Activated naive CD4-positive, alpha-beta T cell treated with anti-CD3 and anti-CD28 coated beads for 36 hours (primary cell): ENCODE results near the gene ACSL3. TPM values are rescaled to one million over a fixed set of nuclear protein-coding genes. Genes with fewer than 3 reads are reported as not detected.

Experiments used
- CTCF ChIA-PET: fragments of 350-600 bp; sonication (Branson Sonifier 250); formaldehyde crosslinking; loops from one replicate; lab custom pipeline; 2021; ENCODE audit warnings: antibody characterized with exemption; lab: Charles Lee
- DNase-seq: peaks from one replicate; pipeline ENCODE4 v3.0.0-alpha.2; 2020
- H3K27ac Mint-ChIP-seq: one replicate; pipeline ENCODE4 v1.8.0; 2021; ENCODE audit warnings: mild to moderate bottlenecking, mixed read lengths
- H3K27me3 Mint-ChIP-seq: one replicate; pipeline ENCODE4 v1.8.0; 2021; ENCODE audit warnings: low read depth, mixed read lengths
- H3K36me3 Mint-ChIP-seq: one replicate; pipeline ENCODE4 v1.8.0; 2021; ENCODE audit warnings: low read depth, mixed read lengths
- H3K4me1 Mint-ChIP-seq: one replicate; pipeline ENCODE4 v1.8.0; 2021; ENCODE audit warnings: low read depth, mixed read lengths
- H3K4me3 Mint-ChIP-seq: one replicate; pipeline ENCODE4 v1.8.0; 2021; ENCODE audit warnings: mild to moderate bottlenecking, moderate library complexity, mixed read lengths
- H3K9me3 Mint-ChIP-seq: one replicate; pipeline ENCODE4 v1.8.0; 2021; ENCODE audit warnings: mixed read lengths
- intact Hi-C: fragments of 100-400 bp; cut with micrococcal nuclease; formaldehyde crosslinking; loops from one replicate; pipeline ENCODE4 v1.15.1; 2023
- total RNA-seq, 2 experiments: library from RNA; stranded (reverse); gene quantifications; one replicate each; pipeline ENCODE4 v1.2.3, GENCODE V29; 2021

Gene ACSL3
- total RNA-seq, 2 experiments from 2014 or later, result 35.1 to 36.1 TPM

DNA sequence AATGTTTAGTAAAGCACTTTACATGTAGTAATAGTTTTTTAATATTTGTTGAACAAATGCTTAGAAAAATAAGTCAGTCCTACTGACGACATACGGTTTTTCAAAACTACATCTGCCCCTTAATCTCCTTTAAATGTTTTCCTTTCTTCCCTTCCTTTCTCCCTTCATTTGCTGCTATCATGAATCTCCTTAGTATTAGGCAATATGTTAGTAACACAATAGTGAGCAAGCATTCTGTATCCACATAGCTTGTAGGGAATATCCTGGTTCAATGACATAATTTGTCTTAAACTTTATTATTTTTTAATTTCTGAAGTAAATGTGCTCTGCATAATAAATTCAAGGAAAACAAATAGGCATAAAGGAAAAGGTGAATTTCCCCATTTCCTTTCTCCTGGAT, 79.1 kb downstream of the ACSL3 start:
- H3K4me3 Mint-ChIP-seq, result no peak overlapping the region

DNA sequence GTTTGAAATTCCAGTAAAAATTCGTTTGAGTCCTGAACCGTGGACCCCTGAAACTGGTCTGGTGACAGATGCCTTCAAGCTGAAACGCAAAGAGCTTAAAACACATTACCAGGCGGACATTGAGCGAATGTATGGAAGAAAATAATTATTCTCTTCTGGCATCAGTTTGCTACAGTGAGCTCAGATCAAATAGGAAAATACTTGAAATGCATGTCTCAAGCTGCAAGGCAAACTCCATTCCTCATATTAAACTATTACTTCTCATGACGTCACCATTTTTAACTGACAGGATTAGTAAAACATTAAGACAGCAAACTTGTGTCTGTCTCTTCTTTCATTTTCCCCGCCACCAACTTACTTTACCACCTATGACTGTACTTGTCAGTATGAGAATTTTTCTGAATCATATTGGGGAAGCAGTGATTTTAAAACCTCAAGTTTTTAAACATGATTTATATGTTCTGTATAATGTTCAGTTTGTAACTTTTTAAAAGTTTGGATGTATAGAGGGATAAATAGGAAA, 80.7 kb downstream of the ACSL3 start:
- peaks cover 11% of the 10 kb centered on the region for H3K9me3 Mint-ChIP-seq
- intact Hi-C loops, result no loop called here

More for the DNA sequence above, 79.1 kb downstream of the ACSL3 start:
- Mint-ChIP-seq H3K9me3 (peaks cover 13% of the 10 kb centered on the region), H3K36me3 (peaks cover 33% of the 10 kb centered on the region), H3K4me1 (peaks cover 14% of the 10 kb centered on the region), H3K27ac (no peak overlapping the region), H3K27me3 (no peaks in the 10 kb centered on the region)
- DNase-seq, result no peak
- intact Hi-C loops, result loop anchor here (1.0 to 2.0 kb wide), 4 partner anchors 25 to 250 kb away; no protein-coding TSS in a partner anchor
- CTCF ChIA-PET, result interaction anchor here (0.5 to 3.1 kb wide), 12 partner anchors 14 to 1594 kb away, joined by 3 to 38 read pairs (median 4); no protein-coding TSS in a partner anchor

DNA sequence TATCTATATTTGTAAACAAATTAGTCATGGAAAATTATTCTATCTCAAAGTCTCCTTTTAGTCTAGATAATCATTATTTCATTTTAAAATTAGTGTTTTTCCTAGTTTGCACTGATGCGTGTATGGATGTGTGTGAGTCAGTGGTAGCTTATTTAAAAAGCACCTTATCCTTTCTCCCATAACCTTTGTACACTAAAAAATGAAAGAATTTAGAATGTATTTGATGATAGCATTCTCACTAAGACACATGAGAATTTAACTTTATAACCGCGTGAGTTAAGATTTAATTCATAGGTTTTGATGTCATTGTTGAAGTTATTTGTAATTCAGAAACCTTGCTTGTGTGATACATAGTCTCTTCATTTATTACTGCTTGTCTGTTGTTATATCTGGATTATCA, 81.7 kb downstream of the ACSL3 start:
- Mint-ChIP-seq H3K4me3 (no peak overlapping the region), H3K27ac (no peak overlapping the region), H3K36me3 (peaks cover 13% of the 10 kb centered on the region), H3K4me1 (peaks cover 14% of the 10 kb centered on the region), H3K27me3 (no peaks in the 10 kb centered on the region), H3K9me3 (peaks cover 4% of the 10 kb centered on the region)
- CTCF ChIA-PET, result no interaction called here
- intact Hi-C loops, result no loop called here
- no peak for DNase-seq

More for the DNA sequence above, 80.7 kb downstream of the ACSL3 start:
- Mint-ChIP-seq H3K27me3 (no peaks in the 10 kb centered on the region), H3K4me3 (no peak overlapping the region), H3K27ac (no peak overlapping the region), H3K36me3 (peaks cover 22% of the 10 kb centered on the region), H3K4me1 (peaks cover 14% of the 10 kb centered on the region)
- DNase-seq, result no peak
- CTCF ChIA-PET, result interaction anchor here (0.6 to 1.4 kb wide), 3 partner anchors 27 to 234 kb away, joined by 3 to 5 read pairs (median 4); no protein-coding TSS in a partner anchor

GRCh38 chr2:222942977-222943376, 82.1 kb downstream of the ACSL3 start:
- intact Hi-C loops, result no loop called here
- CTCF ChIA-PET, result no interaction called here
- Mint-ChIP-seq H3K27me3 (no peaks in the 10 kb centered on the region), H3K4me3 (no peak overlapping the region), H3K9me3 (peaks cover 2% of the 10 kb centered on the region), H3K27ac (no peak overlapping the region), H3K36me3 (peaks cover 10% of the 10 kb centered on the region), H3K4me1 (peaks cover 14% of the 10 kb centered on the region)
- no peak for DNase-seq

- H3K4me3 Mint-ChIP-seq, result no peak overlapping the region
- peaks cover 7% of the 10 kb centered on the region for H3K36me3 Mint-ChIP-seq
- DNase-seq, result no peak
- intact Hi-C loops, result no loop called here
- no peaks in the 10 kb centered on the region for H3K27me3 Mint-ChIP-seq
- no peak overlapping the region for H3K27ac Mint-ChIP-seq
- H3K4me1 Mint-ChIP-seq, result peaks cover 14% of the 10 kb centered on the region
- CTCF ChIA-PET, result no interaction called here
- H3K9me3 Mint-ChIP-seq, result peaks cover 2% of the 10 kb centered on the region
These were observed 83.0 kb downstream of the ACSL3 start for GRCh38 chr2:222943820-222944219.

- no peaks in the 10 kb centered on the region for H3K9me3 Mint-ChIP-seq
- no peak overlapping the region for H3K4me3 Mint-ChIP-seq
- peaks cover 14% of the 10 kb centered on the region for H3K4me1 Mint-ChIP-seq
- no peak for DNase-seq
- peaks cover 2% of the 10 kb centered on the region for H3K36me3 Mint-ChIP-seq
- no peak overlapping the region for H3K27ac Mint-ChIP-seq
- intact Hi-C loops, result no loop called here
- CTCF ChIA-PET, result interaction anchor here (0.6 to 0.9 kb wide), 2 partner anchors 237 to 254 kb away, joined by 4 to 6 read pairs; no protein-coding TSS in a partner anchor
- H3K27me3 Mint-ChIP-seq, result no peaks in the 10 kb centered on the region
These were observed 83.7 kb downstream of the ACSL3 start for GRCh38 chr2:222944552-222944951.

DNA sequence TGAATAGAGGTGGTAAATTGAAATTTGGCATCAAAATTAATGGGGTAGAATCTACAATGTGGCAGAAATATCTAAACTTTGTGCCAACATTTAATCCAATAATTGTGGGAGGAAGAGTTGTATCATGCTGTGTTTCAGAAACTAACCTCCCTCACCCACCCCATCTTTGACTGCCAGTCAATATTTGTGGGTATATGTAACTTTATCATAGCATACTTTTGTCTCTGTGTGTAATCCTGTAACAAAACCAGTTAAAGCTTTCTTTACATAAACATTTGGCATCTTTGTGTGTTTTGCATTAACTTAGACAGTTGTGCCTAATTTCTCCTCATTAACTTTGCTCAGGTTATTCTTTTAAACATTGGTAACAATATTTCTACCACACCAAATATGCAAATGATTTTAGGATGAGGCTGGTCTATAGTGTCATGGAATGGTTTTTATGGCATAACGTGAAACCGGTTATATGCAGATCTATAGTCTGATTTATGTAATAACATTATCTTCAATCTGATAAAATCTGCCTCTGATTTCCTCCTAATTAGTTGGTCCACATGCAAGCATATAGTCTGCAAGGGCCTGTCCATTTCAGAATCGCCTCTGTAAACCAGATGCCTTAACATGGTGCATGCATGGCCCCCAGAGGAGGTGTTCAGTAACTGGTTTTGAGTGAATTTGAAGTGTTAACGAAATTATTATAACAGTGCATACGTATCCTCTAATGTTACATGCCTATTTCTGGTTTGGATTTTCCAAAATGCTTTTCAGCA, 84.3 kb downstream of the ACSL3 start:
- no peak for DNase-seq
- Mint-ChIP-seq H3K4me1 (peaks cover 14% of the 10 kb centered on the region), H3K9me3 (no peaks in the 10 kb centered on the region), H3K27me3 (no peaks in the 10 kb centered on the region), H3K27ac (no peak overlapping the region), H3K36me3 (no peaks in the 10 kb centered on the region), H3K4me3 (no peak overlapping the region)
- intact Hi-C loops, result no loop called here
- CTCF ChIA-PET, result interaction anchor here (0.6 to 0.9 kb wide), 2 partner anchors 238 to 255 kb away, joined by 4 to 6 read pairs; no protein-coding TSS in a partner anchor

GRCh38 chr2:222945887-222946286, 85.1 kb downstream of the ACSL3 start:
- DNase-seq, result no peak
- Mint-ChIP-seq H3K27ac (no peak overlapping the region), H3K4me3 (no peak overlapping the region), H3K27me3 (no peaks in the 10 kb centered on the region), H3K36me3 (no peaks in the 10 kb centered on the region), H3K4me1 (peaks cover 14% of the 10 kb centered on the region), H3K9me3 (no peaks in the 10 kb centered on the region)
- CTCF ChIA-PET, result interaction anchor here (1.2 kb wide), 1 partner anchor 255 kb away, joined by 3 read pairs; no protein-coding TSS in a partner anchor
- intact Hi-C loops, result no loop called here

- intact Hi-C loops, result no loop called here
- Mint-ChIP-seq H3K9me3 (no peaks in the 10 kb centered on the region), H3K4me3 (no peak overlapping the region), H3K36me3 (no peaks in the 10 kb centered on the region), H3K27ac (peak overlapping the region; percentile 15), H3K27me3 (no peaks in the 10 kb centered on the region), H3K4me1 (peaks cover 14% of the 10 kb centered on the region)
- no peak for DNase-seq
- CTCF ChIA-PET, result interaction anchor here (1.2 to 2.2 kb wide), 2 partner anchors 25 to 256 kb away, joined by 3 to 5 read pairs; no protein-coding TSS in a partner anchor
These were observed 86.0 kb downstream of the ACSL3 start for GRCh38 chr2:222946700-222947287.

GRCh38 chr2:222949073-222949472, 88.2 kb downstream of the ACSL3 start:
- H3K27me3 Mint-ChIP-seq, result peaks cover 6% of the 10 kb centered on the region
- no peak overlapping the region for H3K4me3 Mint-ChIP-seq
- no peak for DNase-seq
- H3K27ac Mint-ChIP-seq, result no peak overlapping the region
- intact Hi-C loops, result no loop called here
- no peaks in the 10 kb centered on the region for H3K36me3 Mint-ChIP-seq
- CTCF ChIA-PET, result interaction anchor here (1.0 to 1.2 kb wide), 2 partner anchors 10 to 241 kb away, joined by 4 read pairs; no protein-coding TSS in a partner anchor
- peaks cover 3% of the 10 kb centered on the region for H3K4me1 Mint-ChIP-seq
- H3K9me3 Mint-ChIP-seq, result no peaks in the 10 kb centered on the region

- Mint-ChIP-seq H3K9me3 (no peaks in the 10 kb centered on the region), H3K4me1 (no peaks in the 10 kb centered on the region), H3K4me3 (no peak overlapping the region), H3K36me3 (no peaks in the 10 kb centered on the region), H3K27ac (no peak overlapping the region), H3K27me3 (peaks cover 6% of the 10 kb centered on the region)
- intact Hi-C loops, result no loop called here
- CTCF ChIA-PET, result interaction anchor here (0.8 kb wide), 1 partner anchor 11 kb away, joined by 4 read pairs; no protein-coding TSS in a partner anchor
- no peak for DNase-seq
These were observed 89.0 kb downstream of the ACSL3 start for GRCh38 chr2:222949690-222950323.
